Glutamatergic neuron (in vitro differentiated cells): ENCODE measurements around the gene KLK1. TPM values are rescaled to one million over a fixed set of nuclear protein-coding genes. Genes with fewer than 3 reads are reported as not detected.

Experiments used
- DNase-seq: peaks from one replicate; pipeline ENCODE4 v3.0.0; 2022
- H3K27ac Mint-ChIP-seq: one replicate; pipeline ENCODE4 v1.8.0; 2020; ENCODE audit warnings: mild to moderate bottlenecking, mixed read lengths, inconsistent platforms; ENCODE audit not compliant: unreplicated experiment
- H3K27me3 Mint-ChIP-seq: one replicate; pipeline ENCODE4 v1.8.0; 2020; ENCODE audit warnings: mild to moderate bottlenecking, moderate library complexity, mixed read lengths, inconsistent platforms; ENCODE audit not compliant: unreplicated experiment
- H3K36me3 Mint-ChIP-seq: one replicate; pipeline ENCODE4 v1.8.0; 2020; ENCODE audit warnings: mild to moderate bottlenecking, mixed read lengths, inconsistent platforms; ENCODE audit not compliant: unreplicated experiment
- H3K4me1 Mint-ChIP-seq: one replicate; pipeline ENCODE4 v1.8.0; 2020; ENCODE audit warnings: mild to moderate bottlenecking, low read depth, mixed read lengths, inconsistent platforms; ENCODE audit not compliant: unreplicated experiment
- H3K4me3 Mint-ChIP-seq: one replicate; pipeline ENCODE4 v1.8.0; 2020; ENCODE audit warnings: mild to moderate bottlenecking, mixed read lengths, inconsistent platforms; ENCODE audit not compliant: unreplicated experiment
- H3K9me3 Mint-ChIP-seq: one replicate; pipeline ENCODE4 v1.8.0; 2020; ENCODE audit warnings: mild to moderate bottlenecking, moderate library complexity, mixed read lengths, inconsistent platforms; ENCODE audit not compliant: unreplicated experiment
- CTCF ChIP-seq: fragments of 200-600 bp; sonication (generic); IDR thresholded peaks from one replicate; pipeline ENCODE4 v1.5.0; 2021; ENCODE audit not compliant: partially characterized antibody, unreplicated experiment
- total RNA-seq: library from RNA; stranded (reverse); fragmentation: NEBNext Ultra II Directional; extraction: Animal tissue kit (Norgen Biotek cat#: 25700); gene quantifications from one replicate; pipeline ENCODE4 v1.2.1, GENCODE V29; 2021; ENCODE audit not compliant: unreplicated experiment

Gene KLK1
- total RNA-seq, 1 donor from 2014 or later, result 0.49 TPM

- no peaks in the 10 kb centered on the region for H3K27me3 Mint-ChIP-seq
- TF ChIP-seq CTCF, result no peak
- no peak overlapping the region for H3K4me3 Mint-ChIP-seq
- no peak overlapping the region for H3K27ac Mint-ChIP-seq
- DNase-seq, result no peak
- H3K4me1 Mint-ChIP-seq, result no peaks in the 10 kb centered on the region
- peaks cover 2% of the 10 kb centered on the region for H3K36me3 Mint-ChIP-seq
- peaks cover 3% of the 10 kb centered on the region for H3K9me3 Mint-ChIP-seq
Observed at GRCh38 chr19:50796128-50796633, 27.4 kb downstream of the KLK1 start.

- DNase-seq, result no peak
- Mint-ChIP-seq H3K36me3 (peaks cover 7% of the 10 kb centered on the region), H3K4me1 (no peaks in the 10 kb centered on the region), H3K27me3 (no peaks in the 10 kb centered on the region), H3K27ac (no peak overlapping the region), H3K9me3 (peaks cover 7% of the 10 kb centered on the region), H3K4me3 (no peak overlapping the region)
- TF ChIP-seq CTCF, result no peak
Observed at GRCh38 chr19:50795664-50796073, 27.9 kb downstream of the KLK1 start.

GRCh38 chr19:50794876-50795663, 28.5 kb downstream of the KLK1 start:
- no peak overlapping the region for H3K4me3 Mint-ChIP-seq
- no peak for TF ChIP-seq CTCF
- H3K36me3 Mint-ChIP-seq, result peaks cover 7% of the 10 kb centered on the region
- peaks cover 7% of the 10 kb centered on the region for H3K9me3 Mint-ChIP-seq
- no peaks in the 10 kb centered on the region for H3K27me3 Mint-ChIP-seq
- no peak overlapping the region for H3K27ac Mint-ChIP-seq
- H3K4me1 Mint-ChIP-seq, result no peaks in the 10 kb centered on the region
- no peak for DNase-seq

- H3K27ac Mint-ChIP-seq, result no peak overlapping the region
- DNase-seq, result no peak
- H3K27me3 Mint-ChIP-seq, result no peaks in the 10 kb centered on the region
- peaks cover 7% of the 10 kb centered on the region for H3K9me3 Mint-ChIP-seq
- H3K36me3 Mint-ChIP-seq, result peaks cover 7% of the 10 kb centered on the region
- no peak for TF ChIP-seq CTCF
- no peak overlapping the region for H3K4me3 Mint-ChIP-seq
- H3K4me1 Mint-ChIP-seq, result no peaks in the 10 kb centered on the region
Observed at GRCh38 chr19:50794074-50794875, 29.3 kb downstream of the KLK1 start.
